ENCODE measurements around the gene GRIA3. TPM values are rescaled to one million over a fixed set of nuclear protein-coding genes. Genes with fewer than 3 reads are reported as not detected.

GRIA3 gene
- total RNA-seq, 1 experiment from 2014 or later: not detected

DNA sequence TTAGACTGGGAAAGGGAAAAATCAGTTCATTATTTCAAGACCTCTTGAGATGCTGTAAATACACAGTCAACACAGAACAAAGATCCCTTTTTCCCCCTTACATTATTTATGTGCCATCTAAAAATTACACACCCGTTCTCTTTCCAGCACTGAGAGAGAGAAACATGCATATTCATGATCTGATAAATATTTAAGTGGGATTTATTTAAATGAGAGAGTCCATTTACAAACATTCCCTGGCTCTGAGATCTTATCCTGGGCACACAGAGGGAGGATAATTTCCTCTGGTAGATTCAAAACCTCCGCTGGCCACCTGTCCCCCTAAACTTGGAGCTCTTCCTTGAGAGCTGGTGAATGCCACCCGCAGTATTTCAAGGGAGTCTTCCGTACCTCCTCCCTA, 88.6 kb downstream of the GRIA3 start (continued):
- TF ChIP-seq, protein P1, sequence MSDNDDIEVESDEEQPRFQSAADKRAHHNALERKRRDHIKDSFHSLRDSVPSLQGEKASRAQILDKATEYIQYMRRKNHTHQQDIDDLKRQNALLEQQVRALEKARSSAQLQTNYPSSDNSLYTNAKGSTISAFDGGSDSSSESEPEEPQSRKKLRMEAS (IDR thresholded peaks at IDR 0.05): no peak

DNA sequence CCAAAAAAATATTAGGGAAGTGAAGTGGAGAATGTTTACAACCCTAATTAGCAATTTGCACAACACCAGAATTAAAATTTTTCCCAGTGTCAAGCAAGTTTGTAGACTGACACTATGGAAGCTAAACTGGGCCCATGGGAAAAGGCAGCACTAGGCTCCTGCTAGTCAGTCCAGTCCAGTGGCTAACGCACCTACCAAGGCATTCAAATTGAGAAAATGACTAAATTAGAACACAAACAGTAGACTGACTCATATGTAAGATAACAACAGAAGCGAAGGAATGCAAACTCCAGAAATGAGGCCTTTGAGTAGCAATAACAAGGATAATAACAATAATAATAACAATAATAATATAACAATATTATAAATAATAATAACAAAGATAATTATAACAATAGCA, 90.7 kb downstream of the GRIA3 start:
- no TSS peak for BruUV-seq (replicated peaks)
- RAD21 ChIA-PET (ENCODE audit: low non-redundant PET in 1 of 2, low total read pairs in 2 of 2, uncharacterized antibody in 2 of 2, unreplicated experiment in 2 of 2): no interaction called here

More for the DNA sequence above, 90.7 kb downstream of the GRIA3 start:
- H3K27me3 ChIP-seq (ENCODE audit: insufficient read depth, low read length): no peaks in the 10 kb centered on the region
- no peak overlapping the region for H3K27ac ChIP-seq (ENCODE audit: low read depth, low read length)
- no peaks in the 10 kb centered on the region for H3K4me1 ChIP-seq (ENCODE audit: control insufficient read depth in 1 of 2, insufficient read depth in 2 of 2, low read length in 2 of 2)
- no peak for ATAC-seq
- H3K4me3 ChIP-seq (replicated peaks in 1 of 2; ENCODE audit: low read depth in 1 of 2, low read length in 2 of 2): no peak overlapping the region
- H3K9ac ChIP-seq (ENCODE audit: low read length): no peak overlapping the region
- no peaks in the 10 kb centered on the region for H3K9me2 ChIP-seq (ENCODE audit: insufficient read depth)
- intact Hi-C loops (cut with micrococcal nuclease): no loop called here
- TF ChIP-seq, protein P1 (IDR thresholded peaks at IDR 0.05): no peak
- TF ChIP-seq, protein P2, sequence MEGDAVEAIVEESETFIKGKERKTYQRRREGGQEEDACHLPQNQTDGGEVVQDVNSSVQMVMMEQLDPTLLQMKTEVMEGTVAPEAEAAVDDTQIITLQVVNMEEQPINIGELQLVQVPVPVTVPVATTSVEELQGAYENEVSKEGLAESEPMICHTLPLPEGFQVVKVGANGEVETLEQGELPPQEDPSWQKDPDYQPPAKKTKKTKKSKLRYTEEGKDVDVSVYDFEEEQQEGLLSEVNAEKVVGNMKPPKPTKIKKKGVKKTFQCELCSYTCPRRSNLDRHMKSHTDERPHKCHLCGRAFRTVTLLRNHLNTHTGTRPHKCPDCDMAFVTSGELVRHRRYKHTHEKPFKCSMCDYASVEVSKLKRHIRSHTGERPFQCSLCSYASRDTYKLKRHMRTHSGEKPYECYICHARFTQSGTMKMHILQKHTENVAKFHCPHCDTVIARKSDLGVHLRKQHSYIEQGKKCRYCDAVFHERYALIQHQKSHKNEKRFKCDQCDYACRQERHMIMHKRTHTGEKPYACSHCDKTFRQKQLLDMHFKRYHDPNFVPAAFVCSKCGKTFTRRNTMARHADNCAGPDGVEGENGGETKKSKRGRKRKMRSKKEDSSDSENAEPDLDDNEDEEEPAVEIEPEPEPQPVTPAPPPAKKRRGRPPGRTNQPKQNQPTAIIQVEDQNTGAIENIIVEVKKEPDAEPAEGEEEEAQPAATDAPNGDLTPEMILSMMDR (IDR thresholded peaks at IDR 0.05 in 2 of 3, conservative IDR thresholded peaks at IDR 0.05 in 1 of 3; ENCODE audit: borderline replicate concordance in 1 of 3, insufficient read depth in 1 of 3, low read depth in 2 of 3, low read length in 2 of 3): no peak
- TF ChIP-seq YY1 (IDR thresholded peaks at IDR 0.05; ENCODE audit: extremely low read depth, insufficient replicate concordance, low read depth, low read length) (no peak), SRF (IDR thresholded peaks at IDR 0.05; ENCODE audit: low read depth) (no peak), POLR2A (IDR thresholded peaks at IDR 0.05; ENCODE audit: borderline replicate concordance, extremely low read depth, insufficient read depth, insufficient read length) (no peak), EGR1 (IDR thresholded peaks at IDR 0.05; ENCODE audit: low read depth) (no peak), ELF1 (IDR thresholded peaks at IDR 0.05; ENCODE audit: borderline replicate concordance, low read depth) (no peak), CBX3 (IDR thresholded peaks at IDR 0.05; ENCODE audit: low read depth) (no peak), EZH2phosphoT487 (IDR thresholded peaks at IDR 0.05; ENCODE audit: borderline replicate concordance) (no peak), EZH2 (IDR thresholded peaks at IDR 0.05) (no peak), ZNF274 (IDR thresholded peaks at IDR 0.05; ENCODE audit: low read depth, low read length) (no peak), JUND (IDR thresholded peaks at IDR 0.05) (no peak), CEBPB (IDR thresholded peaks at IDR 0.05; ENCODE audit: low read depth) (no peak), POLR2AphosphoS5 (IDR thresholded peaks at IDR 0.05; ENCODE audit: low read depth, low read length) (no peak), ZFX (IDR thresholded peaks at IDR 0.05) (no peak), RAD21 (IDR thresholded peaks at IDR 0.05; ENCODE audit: low read depth) (no peak)
- TF ChIP-seq, protein P3, sequence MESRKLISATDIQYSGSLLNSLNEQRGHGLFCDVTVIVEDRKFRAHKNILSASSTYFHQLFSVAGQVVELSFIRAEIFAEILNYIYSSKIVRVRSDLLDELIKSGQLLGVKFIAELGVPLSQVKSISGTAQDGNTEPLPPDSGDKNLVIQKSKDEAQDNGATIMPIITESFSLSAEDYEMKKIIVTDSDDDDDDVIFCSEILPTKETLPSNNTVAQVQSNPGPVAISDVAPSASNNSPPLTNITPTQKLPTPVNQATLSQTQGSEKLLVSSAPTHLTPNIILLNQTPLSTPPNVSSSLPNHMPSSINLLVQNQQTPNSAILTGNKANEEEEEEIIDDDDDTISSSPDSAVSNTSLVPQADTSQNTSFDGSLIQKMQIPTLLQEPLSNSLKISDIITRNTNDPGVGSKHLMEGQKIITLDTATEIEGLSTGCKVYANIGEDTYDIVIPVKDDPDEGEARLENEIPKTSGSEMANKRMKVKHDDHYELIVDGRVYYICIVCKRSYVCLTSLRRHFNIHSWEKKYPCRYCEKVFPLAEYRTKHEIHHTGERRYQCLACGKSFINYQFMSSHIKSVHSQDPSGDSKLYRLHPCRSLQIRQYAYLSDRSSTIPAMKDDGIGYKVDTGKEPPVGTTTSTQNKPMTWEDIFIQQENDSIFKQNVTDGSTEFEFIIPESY (IDR thresholded peaks at IDR 0.05; ENCODE audit: extremely low read depth, insufficient replicate concordance, low read length): no peak
- TF ChIP-seq, protein P4, sequence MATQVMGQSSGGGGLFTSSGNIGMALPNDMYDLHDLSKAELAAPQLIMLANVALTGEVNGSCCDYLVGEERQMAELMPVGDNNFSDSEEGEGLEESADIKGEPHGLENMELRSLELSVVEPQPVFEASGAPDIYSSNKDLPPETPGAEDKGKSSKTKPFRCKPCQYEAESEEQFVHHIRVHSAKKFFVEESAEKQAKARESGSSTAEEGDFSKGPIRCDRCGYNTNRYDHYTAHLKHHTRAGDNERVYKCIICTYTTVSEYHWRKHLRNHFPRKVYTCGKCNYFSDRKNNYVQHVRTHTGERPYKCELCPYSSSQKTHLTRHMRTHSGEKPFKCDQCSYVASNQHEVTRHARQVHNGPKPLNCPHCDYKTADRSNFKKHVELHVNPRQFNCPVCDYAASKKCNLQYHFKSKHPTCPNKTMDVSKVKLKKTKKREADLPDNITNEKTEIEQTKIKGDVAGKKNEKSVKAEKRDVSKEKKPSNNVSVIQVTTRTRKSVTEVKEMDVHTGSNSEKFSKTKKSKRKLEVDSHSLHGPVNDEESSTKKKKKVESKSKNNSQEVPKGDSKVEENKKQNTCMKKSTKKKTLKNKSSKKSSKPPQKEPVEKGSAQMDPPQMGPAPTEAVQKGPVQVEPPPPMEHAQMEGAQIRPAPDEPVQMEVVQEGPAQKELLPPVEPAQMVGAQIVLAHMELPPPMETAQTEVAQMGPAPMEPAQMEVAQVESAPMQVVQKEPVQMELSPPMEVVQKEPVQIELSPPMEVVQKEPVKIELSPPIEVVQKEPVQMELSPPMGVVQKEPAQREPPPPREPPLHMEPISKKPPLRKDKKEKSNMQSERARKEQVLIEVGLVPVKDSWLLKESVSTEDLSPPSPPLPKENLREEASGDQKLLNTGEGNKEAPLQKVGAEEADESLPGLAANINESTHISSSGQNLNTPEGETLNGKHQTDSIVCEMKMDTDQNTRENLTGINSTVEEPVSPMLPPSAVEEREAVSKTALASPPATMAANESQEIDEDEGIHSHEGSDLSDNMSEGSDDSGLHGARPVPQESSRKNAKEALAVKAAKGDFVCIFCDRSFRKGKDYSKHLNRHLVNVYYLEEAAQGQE (IDR thresholded peaks at IDR 0.05; ENCODE audit: low read depth): no peak
- TF ChIP-seq, protein P5, sequence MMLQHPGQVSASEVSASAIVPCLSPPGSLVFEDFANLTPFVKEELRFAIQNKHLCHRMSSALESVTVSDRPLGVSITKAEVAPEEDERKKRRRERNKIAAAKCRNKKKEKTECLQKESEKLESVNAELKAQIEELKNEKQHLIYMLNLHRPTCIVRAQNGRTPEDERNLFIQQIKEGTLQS (IDR thresholded peaks at IDR 0.05): no peak
- H3K9me3 ChIP-seq (ENCODE audit: control insufficient read depth in 1 of 2, insufficient read depth in 1 of 2, low read depth in 1 of 2, low read length in 2 of 2): no peaks in the 10 kb centered on the region
- H2AFZ ChIP-seq (ENCODE audit: low read depth, low read length, poor library complexity, severe bottlenecking): no peak overlapping the region
- H4K20me1 ChIP-seq (ENCODE audit: insufficient read depth): no peaks in the 10 kb centered on the region
- no peaks in the 10 kb centered on the region for H3K79me2 ChIP-seq (ENCODE audit: insufficient read depth, low read length)
- no peak for DNase-seq (ENCODE audit: low read depth, low spot score)
- ChIA-PET CTCF (no interaction called here), POLR2A (no interaction called here)
- H3K4me2 ChIP-seq (ENCODE audit: low read length): no peak overlapping the region
- no peaks in the 10 kb centered on the region for H3K36me3 ChIP-seq (ENCODE audit: control insufficient read depth in 1 of 2, insufficient read depth in 2 of 2, low read length in 2 of 2)
